PC-9 (cell line): Measurements from ENCODE around the gene DHRS7.

ENCODE experiments used
- EZH2 ChIP-seq: fragments of 200-600 bp; sonication (generic); IDR thresholded peaks from 2 replicates; pipeline ENCODE4 v1.8.0; 2017; ENCODE audit warnings: antibody characterized with exemption, low read depth
- TF ChIP-seq, protein P1 (sequence below): fragments of 200-600 bp; sonication (generic); conservative IDR thresholded peaks from 2 replicates; pipeline ENCODE4 v1.6.1; 2017; ENCODE audit warnings: mixed run types, antibody characterized with exemption, mild to moderate bottlenecking, moderate library complexity

DNA sequence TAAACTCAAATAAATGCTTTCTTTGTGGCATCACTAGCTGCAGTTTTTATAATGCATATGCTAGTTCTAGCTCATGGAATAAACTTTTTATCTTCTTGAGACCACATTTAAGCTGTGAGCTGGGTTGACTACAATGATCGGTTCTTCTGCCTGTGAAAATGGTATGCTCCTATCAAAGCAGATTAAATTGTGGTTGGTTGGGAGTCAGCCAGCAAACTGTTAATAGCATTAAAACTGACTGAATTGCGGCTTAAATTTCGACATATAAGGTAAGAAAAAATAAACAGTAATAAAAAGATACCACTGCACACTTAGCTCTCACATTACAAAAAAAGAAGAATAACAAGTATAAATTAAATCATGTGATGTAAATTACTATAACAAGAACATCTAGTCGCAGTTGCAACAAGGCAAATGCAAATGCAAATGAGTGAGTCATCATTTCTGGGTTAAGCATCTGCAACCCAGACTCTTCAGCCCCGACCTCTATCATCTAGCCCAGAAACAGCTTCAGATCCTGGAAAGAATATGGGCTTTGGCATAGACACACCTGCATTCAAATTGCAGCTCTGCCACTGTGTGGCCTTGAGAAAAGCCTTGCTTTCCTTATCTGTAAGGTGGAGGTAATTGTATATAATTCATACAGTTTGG, 19.8 kb upstream of the DHRS7 start:
- TF ChIP-seq, protein P1, sequence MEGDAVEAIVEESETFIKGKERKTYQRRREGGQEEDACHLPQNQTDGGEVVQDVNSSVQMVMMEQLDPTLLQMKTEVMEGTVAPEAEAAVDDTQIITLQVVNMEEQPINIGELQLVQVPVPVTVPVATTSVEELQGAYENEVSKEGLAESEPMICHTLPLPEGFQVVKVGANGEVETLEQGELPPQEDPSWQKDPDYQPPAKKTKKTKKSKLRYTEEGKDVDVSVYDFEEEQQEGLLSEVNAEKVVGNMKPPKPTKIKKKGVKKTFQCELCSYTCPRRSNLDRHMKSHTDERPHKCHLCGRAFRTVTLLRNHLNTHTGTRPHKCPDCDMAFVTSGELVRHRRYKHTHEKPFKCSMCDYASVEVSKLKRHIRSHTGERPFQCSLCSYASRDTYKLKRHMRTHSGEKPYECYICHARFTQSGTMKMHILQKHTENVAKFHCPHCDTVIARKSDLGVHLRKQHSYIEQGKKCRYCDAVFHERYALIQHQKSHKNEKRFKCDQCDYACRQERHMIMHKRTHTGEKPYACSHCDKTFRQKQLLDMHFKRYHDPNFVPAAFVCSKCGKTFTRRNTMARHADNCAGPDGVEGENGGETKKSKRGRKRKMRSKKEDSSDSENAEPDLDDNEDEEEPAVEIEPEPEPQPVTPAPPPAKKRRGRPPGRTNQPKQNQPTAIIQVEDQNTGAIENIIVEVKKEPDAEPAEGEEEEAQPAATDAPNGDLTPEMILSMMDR, result no peak
- no peak for TF ChIP-seq EZH2
